GM18909 (cell line): Measurements from ENCODE around the gene KNSTRN.

Source experiments
- ATAC-seq: cut with Tn5 transposase; IDR thresholded peaks from one replicate; pipeline ENCODE4 v1.9.1; 2021; ENCODE audit warnings: mild to moderate bottlenecking; ENCODE audit not compliant: unreplicated experiment, poor library complexity

KNSTRN gene

DNA sequence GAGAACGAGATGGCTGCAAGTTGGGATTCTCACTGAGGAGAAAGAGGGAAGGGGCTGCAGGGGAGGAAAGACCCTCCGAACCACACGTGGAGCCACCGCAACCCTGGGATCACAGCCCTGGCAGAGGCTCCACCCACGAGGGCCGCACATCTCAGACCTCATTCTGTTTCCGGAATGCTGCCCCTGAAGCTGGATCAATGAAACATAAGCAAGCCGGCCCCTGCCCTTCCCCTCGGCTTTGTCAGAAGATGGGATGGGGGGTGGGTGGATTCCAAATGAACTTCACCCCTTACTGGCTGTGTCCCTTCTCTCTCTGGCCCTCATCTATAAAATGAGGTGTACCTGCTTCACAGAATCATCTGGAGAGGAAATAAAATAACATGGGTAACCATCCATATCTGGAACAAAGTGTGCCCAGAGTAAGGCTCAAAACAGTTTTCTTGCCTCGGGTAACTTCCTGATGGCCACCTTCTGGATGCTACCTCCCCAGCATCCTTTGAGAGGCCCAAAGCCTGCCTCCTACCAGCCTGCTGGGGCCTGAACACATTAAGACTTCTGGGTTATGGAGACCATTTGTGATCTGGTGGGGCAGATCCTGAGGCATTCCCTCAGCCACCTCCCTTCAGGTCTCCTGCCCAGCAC, 37.2 kb upstream of the KNSTRN start:
- ATAC-seq, result no peak

DNA sequence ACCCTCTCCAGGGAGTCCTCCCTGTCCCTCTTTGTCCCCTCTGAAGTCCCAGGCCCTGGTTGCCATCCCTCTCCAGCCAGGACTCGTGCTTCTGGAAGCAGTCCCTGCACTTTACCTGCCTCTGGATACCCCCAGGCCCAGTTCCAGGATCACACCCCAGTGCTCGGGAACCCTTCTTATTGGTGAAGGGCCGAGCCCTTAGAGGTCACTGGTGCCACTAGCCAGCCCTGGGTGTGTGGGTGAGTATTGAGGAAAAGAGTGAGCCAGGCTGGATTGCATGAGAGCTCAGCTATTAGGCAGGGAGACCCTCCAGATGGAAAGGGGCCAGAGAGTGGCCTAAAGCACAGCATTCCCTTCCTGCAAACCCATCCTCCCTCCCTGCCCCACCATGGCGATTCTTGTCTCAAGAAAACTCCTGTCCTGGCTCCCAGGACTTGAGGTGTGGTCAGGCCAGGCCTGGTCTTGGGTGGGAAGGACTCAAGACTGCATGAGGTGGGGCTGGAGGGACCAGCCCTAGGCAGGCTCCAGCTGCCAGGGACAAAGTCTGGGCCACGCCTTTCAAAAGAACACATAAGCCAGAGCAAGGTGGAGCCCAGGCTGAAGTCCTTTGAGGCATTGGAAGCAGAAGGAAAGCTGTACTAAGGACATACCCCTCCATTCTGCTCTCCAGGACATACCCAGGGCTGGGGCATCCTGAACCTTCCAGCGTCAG, 36.5 kb upstream of the KNSTRN start:
- no peak for ATAC-seq

DNA sequence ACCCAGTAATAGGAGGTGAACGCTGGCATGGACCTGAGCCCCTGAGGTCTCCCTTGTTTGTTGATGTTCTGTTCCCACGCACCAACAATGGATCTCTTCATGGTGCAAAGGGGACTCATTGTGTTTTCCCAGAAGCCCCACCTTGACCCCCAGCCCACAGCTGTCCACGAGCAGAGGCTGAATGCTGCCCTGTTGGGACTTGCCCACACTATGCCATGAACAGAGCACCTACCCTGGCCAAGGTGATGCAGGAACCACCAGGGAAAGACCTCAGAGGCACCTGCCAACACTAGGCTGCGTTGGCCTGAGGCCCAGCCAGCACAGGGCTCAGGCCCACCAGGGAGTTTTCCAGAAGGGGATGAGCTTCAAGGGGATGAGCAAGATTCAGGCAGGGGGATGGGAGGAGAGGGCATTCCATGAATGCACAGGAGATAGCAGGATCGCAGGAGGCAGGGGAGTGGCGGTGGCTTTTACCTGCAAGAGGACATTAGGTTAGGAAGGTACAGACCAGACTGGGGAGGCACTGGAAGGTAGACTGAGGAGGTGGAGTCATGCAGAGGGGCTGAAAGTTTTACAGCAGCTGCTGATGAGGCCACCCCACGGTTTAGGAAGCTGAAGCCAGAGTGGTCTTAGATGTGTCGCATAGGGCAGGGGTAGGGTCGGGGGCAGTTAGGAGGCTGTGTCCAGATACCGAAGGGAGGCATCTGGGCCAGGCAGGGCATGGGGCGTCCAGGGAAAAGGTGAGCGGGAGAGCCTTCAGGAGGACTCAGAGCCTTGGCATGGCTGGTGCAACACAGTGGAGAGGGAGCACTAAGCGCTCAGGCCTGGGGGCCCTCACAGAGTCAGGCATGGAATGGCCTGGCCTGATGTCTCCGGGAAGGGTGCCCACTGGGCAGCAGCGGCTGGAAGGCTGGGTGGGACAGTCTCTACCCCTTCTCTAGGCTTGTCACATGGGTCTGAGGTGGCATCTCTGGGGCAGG, 35.7 kb upstream of the KNSTRN start:
- ATAC-seq, result no peak

- no peak for ATAC-seq
Measured at GRCh38 chr15:40347559-40348473, 34.7 kb upstream of the KNSTRN start.

GRCh38 chr15:40348474-40348870, 34.0 kb upstream of the KNSTRN start:
- ATAC-seq, result no peak

DNA sequence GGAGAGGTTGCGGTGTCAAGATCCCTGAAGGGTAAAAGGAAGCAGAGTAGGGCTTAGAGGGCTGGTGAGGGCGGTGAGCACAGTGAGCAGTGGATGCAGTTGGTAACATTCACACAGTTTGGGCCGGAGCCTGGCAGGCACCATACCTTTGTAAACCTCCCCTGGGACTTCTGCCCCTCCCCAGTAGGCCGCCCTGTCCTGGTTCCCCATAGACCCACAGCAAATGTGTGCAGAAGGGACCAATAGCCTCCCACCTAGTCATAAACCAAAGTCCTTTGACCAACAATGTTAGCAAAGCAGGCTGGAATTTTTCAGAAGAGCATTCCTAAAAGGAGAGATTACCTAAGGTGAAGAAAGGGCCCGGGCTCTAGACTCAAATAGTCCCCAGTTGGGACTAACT, 33.4 kb upstream of the KNSTRN start:
- no peak for ATAC-seq

- no peak for ATAC-seq
Measured at GRCh38 chr15:40352281-40352901, 30.1 kb upstream of the KNSTRN start.

DNA sequence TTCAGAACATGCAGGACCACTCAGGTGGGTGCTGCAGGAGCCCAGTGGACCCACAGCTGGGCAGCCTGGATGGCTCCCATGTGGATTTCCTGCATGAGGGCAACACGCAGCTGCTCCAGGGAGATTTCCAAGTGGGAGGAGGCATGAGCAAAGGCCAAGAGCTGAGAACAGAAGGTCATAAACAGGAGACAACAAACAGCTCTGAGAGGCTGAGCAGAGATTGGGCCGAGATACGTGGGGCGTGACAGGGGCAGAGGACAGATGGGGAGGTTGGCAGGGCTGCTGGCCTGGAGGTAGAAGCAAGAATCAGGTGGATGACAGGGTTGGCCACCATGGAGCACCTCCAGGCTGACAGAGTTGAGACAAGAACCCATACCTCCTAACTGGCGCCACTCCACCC, 28.8 kb upstream of the KNSTRN start:
- no peak for ATAC-seq

DNA sequence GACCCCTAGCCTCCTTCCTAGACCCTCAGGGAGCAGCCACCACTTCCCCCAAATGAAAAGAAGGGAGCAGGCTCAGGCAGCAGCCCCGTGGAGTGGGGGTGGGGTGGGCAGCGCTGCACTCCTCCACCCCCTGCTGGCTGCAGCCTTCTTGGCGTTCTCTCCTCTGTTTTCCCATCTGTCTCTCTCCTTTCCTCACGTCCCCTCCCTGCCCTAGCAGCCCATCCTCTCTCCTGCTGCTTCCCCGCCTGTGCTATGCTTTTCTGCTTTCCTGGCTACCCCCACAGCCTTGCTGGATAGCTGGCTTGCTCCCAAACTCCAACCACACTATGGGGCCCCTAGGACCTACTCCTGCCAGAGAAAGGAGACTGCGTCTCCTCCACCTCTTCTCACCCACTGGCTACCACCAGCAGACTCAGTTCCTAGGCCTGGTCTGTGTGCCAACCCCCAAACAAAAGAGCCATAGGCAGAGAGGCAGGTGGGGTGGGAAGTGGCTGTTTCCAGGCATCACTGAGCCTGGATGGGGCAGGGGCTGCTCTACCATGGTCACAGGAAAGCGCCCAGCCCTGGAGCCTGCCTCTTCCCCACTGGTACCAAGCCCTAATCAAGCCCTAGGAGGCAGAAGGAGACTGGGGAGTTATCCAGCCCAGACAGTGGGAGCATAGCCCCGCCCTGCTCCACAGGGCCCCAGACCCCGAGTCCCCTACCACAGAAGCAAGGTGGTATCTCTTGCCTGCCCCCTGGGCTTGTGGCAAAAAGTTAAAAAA, 27.9 kb upstream of the KNSTRN start:
- no peak for ATAC-seq

DNA sequence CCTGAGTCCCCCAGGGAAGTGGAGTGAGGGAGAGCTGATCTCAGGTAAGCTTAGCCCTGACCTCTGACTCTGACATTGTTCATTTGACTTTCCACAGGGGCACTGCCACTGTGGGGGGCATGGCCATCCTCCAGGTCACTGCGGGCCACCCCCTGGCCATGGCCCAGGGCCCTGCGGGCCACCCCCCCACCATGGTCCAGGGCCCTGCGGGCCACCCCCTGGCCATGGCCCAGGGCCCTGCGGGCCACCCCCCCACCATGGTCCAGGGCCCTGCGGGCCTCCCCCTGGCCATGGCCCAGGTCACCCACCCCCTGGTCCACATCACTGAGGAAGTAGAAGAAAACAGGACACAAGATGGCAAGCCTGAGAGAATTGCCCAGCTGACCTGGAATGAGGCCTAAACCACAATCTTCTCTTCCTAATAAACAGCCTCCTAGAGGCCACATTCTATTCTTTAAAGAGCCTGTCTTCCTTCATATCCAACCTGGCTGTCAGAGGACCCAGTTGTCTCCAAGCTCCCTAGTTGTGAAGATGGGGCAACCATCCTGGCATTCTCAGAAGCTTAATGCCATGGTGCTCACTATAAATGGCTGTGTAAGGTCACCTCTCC, 26.4 kb upstream of the KNSTRN start:
- no peak for ATAC-seq

DNA sequence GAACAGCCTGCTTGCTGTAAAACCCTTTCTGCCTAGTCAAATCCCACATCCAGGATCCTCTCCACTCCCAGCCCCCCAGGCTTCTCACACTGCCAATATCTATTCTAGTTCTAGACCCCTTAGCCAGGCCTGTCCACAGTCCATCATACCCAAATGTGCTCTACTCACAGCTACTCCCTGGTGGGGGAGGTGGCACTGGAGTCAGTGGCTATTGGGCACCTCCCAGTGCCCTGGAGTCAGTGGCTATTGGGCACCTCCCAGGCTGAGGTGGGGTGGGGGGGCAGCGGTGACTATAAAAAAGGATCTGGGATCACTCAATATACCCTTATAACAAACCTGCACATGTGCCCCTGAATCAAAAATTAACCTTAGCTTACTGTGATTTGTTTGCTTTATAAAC, 25.3 kb upstream of the KNSTRN start:
- ATAC-seq, result no peak

- peak; percentile 78 for ATAC-seq
Measured at GRCh38 chr15:40357723-40358470, 24.6 kb upstream of the KNSTRN start, which contains the start of gene DISP2. Gene DISP2, plus strand, starts transcription at chr15:40358219. Its CDS starts 103 bp downstream, at chr15:40358322.

DNA sequence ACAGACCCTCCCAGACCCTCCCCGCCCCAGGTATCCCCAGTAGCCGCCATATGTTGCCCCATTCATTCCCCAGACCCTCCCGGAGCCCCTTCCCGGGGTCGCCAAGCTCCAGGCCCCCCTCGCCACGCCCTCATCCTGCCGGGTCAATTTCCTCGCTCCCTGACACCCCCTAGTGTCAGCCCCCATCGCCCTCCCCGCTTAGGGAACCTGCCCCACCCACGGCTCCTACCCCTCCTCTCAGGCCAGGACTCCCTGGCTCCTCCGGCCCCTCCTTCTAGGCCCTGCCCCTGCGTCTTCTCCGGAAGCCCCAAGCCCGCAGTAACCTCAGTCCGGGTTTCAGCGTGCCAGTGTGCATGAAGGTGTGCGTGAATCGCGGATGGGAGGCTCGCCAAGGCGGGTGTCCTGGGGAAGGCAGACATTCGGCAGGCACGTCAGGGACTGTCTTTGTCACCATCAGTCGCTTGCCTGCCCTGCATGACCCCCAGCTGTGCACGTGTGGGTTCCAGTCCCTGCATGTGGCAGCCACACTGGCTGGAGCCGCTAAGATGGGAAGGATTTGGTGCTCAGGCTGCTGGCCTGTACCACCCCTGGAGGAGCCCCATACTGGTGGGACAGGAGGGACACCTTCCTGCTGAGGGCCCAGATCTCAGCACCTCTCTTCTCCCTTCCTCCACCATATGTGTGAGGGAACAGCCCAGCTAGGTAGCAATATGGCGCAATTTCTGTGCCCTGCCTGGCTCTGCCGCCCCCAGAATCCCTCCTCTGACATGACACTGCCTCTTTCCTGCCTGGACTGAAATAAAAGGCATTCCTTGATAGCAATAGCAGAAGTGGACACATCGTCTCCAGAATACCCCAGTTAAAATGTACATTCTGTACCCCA, 23.8 kb upstream of the KNSTRN start:
- ATAC-seq, result peak; percentile 11

DNA sequence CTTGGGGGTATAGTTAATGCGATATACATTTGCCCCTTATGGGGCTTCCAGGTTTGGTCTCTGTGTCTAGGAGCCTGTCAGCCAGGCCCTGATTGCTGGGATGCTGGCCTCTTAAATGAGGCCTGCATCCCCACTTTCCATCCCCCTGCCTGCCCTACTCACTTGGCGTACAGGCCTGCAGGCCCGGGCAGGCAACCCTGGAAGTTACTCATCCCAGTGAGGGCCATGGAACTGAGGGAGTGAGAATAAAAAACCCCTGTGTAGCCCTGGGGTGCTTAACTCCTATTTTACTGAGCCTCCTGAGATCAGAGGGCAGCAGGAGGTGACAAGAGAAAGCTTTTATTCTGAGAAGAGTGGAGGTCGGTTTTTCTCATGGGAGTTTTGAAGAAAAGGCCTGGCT, 22.5 kb upstream of the KNSTRN start:
- no peak for ATAC-seq

DNA sequence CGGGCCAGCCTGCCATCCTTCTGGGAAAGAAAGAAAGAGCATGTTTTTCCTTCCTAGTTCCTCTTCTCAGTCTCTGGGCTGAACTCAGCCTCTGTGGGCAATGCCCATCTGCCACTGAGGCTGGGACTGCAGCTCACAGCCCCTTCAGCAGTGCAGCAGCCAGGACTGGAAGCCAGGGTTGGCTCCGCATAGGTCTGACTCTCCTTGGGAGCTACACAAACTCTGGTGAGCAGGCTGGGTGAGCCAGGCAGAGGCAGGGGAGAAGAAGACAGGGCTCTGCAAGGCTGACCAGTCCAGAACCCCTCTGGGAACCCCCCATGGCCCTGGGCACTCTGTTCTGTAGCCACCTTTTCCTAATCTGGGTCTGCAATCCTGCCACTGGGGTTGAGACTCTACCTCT, 20.9 kb upstream of the KNSTRN start:
- no peak for ATAC-seq

DNA sequence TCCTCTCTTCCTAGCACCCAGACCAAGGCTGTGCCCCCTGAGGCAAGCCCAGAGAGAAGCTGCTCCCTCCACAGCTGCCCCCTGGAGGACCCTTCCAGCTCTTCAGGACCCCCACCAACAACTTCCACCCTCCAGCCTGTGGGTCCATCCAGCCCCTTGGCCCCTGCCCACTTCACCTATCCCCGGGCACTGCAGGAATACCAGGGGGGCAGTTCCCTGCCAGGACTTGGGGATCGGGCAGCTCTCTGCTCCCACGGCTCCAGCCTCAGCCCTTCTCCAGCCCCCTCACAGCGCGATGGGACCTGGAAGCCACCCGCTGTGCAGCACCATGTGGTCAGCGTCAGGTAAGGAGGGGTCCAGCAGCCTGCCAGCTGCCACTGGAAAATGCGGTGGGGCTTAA, 18.9 kb upstream of the KNSTRN start:
- ATAC-seq, result no peak

DNA sequence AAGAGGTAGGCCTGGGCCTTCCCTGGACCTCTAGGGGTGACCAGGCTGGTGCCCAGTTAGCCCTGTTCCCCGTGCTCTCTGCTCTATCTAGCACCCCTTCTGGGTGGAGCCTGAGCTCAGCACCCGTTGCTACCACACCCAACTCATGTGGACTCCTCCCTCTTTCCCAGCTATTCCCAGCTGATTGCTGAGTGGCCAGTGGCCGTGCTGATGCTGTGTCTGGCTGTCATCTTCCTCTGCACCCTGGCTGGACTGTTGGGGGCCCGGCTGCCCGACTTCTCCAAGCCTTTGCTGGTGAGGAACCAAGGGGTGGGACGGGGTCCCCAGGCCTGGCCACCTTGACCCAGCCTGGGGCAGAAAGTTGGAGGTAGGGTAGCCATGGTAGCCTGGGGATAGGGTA, 18.3 kb upstream of the KNSTRN start:
- no peak for ATAC-seq
